ENCODE measurements around the gene SH2D6. TPM values are rescaled to one million over a fixed set of nuclear protein-coding genes. Genes with fewer than 3 reads are reported as not detected.

Gene SH2D6
- total and polyA plus RNA-seq, 9 of the 15 experiments (the other 6 are each of a cell fraction or from before 2014, with no cell fraction given): 0.07 to 0.76 (median 0.33) TPM; not detected in 2

GRCh38 chr2:85419009-85419675 is 628 bp downstream of the SH2D6 start:
- TSS peak; percentile 92 for BruUV-seq (replicated peaks)
- no peaks in the 10 kb centered on the region for H4K20me1 ChIP-seq (replicated peaks; ENCODE audit: control insufficient read depth, insufficient read depth, low read length)
- DNase-seq (ENCODE audit: extremely low read depth in 1 of 4, low spot score in 3 of 4): peak in 1 of 4 experiments; percentile 41
- ATAC-seq: peak; percentile 10
- CTCF ChIA-PET (ENCODE audit: low intra/inter-chr PET ratio): interaction anchor here (0.6 kb wide), 1 partner anchor 475 kb away, joined by 3 read pairs; no protein-coding TSS in a partner anchor
- H3K4me1 ChIP-seq (replicated peaks in 1 of 2; ENCODE audit: control insufficient read depth in 2 of 2, insufficient read depth in 2 of 2, low read length in 2 of 2): peaks cover 65 to 72% of the 10 kb centered on the region in 2 experiments
- H3K27ac ChIP-seq (ENCODE audit: extremely low read depth, low read depth, low read length): peak overlapping the region; percentile 91
- WGBS (ENCODE audit: insufficient coverage, low coverage, missing lambda C conversion rate): 23% methylated on average over 15 of the region's 17 CpGs
- FAIRE-seq: no peak
- H3K27me3 ChIP-seq (ENCODE audit: control insufficient read depth in 2 of 2, insufficient read depth in 2 of 2, low read length in 2 of 2): no peaks in the 10 kb centered on the region
- no peaks in the 10 kb centered on the region for H3K9me3 ChIP-seq (replicated peaks; ENCODE audit: control insufficient read depth, insufficient read depth, low read depth, low read length)
- peak overlapping the region; percentile 53 for H3K4me3 ChIP-seq
- in situ Hi-C loops (cut with MboI): loop anchor here (5.0 kb wide), 1 partner anchor 138 kb away; no protein-coding TSS in a partner anchor
- peak overlapping the region; percentile 89 to 95 for H3K9ac ChIP-seq (ENCODE audit: insufficient read depth in 1 of 2, low read depth in 2 of 2, low read length in 2 of 2)
- peak overlapping the region; percentile 85 for H3K4me2 ChIP-seq (ENCODE audit: insufficient read depth, low read length)
- peaks cover 18% of the 10 kb centered on the region; the same call in 2 of the 3 replicates for H3K79me2 ChIP-seq (ENCODE audit: control insufficient read depth, insufficient read depth, low read length)
- peak overlapping the region; percentile 99 for H2AFZ ChIP-seq (ENCODE audit: low read depth, low read length)
- POLR2A ChIA-PET: interaction anchor here (0.6 to 63.9 kb wide), 8 partner anchors 9 to 295 kb away, joined by 3 to 1576 read pairs (median 4); partner anchors contain the start of genes ELMOD3, MAT2A, RETSAT and VAMP8
- no peaks in the 10 kb centered on the region for H3K36me3 ChIP-seq (ENCODE audit: control insufficient read depth, insufficient read depth, low read length)
- peaks cover 3% of the 10 kb centered on the region for H3K9me1 ChIP-seq (ENCODE audit: control insufficient read depth, insufficient read depth, low read length)
- intact Hi-C loops (cut with micrococcal nuclease): loop anchor here (5.0 to 10.0 kb wide), 3 partner anchors 92 to 686 kb away; partner anchors contain the start of genes POLR1A, PTCD3 and TGOLN2
- no peak for TF ChIP-seq ZBED1 (IDR thresholded peaks at IDR 0.05)
- TF ChIP-seq GTF2A2 (tag; IDR thresholded peaks at IDR 0.05): no peak
- TF ChIP-seq NUFIP1 (IDR thresholded peaks at IDR 0.05; ENCODE audit: partially characterized antibody): no peak
- no peak for TF ChIP-seq KHSRP (IDR thresholded peaks at IDR 0.05)
- peak; percentile 46; the same call in 1 of the 2 replicates for TF ChIP-seq SMAD4 (CRISPR knock-in tag; conservative IDR thresholded peaks at IDR 0.05)
- TF ChIP-seq CREB5 (CRISPR knock-in tag; IDR thresholded peaks at IDR 0.05): no peak
- peak in 1 of 2 experiments; percentile 14 for TF ChIP-seq E2F6 (IDR thresholded peaks at IDR 0.05; ENCODE audit: borderline replicate concordance in 1 of 2, extremely low read depth in 1 of 2, insufficient read depth in 1 of 2, insufficient read length in 1 of 2, low read depth in 1 of 2, low read length in 1 of 2, poor library complexity in 1 of 2, severe bottlenecking in 1 of 2)
- TF ChIP-seq BDP1 (IDR thresholded peaks at IDR 0.05; ENCODE audit: insufficient read depth, insufficient read length): no peak
- no peak for TF ChIP-seq HSF4 (CRISPR knock-in tag; IDR thresholded peaks at IDR 0.05; ENCODE audit: borderline replicate concordance)
- TF ChIP-seq GMEB1 (CRISPR knock-in tag; IDR thresholded peaks at IDR 0.05): no peak
- TF ChIP-seq ETV1 (tag; conservative IDR thresholded peaks at IDR 0.05; ENCODE audit: low read depth): no peak
- no peak for TF ChIP-seq XRCC4 (IDR thresholded peaks at IDR 0.05; ENCODE audit: extremely low read depth, insufficient read depth, insufficient read length)
- TF ChIP-seq MYC (IDR thresholded peaks at IDR 0.05; ENCODE audit: low read depth, low read length): no peak
- TF ChIP-seq MYC (CRISPR knock-in tag; IDR thresholded peaks at IDR 0.05; ENCODE audit: borderline replicate concordance, low read depth): 0 out of 2 replicates have a peak, but pooled peaks have one; percentile 20
- TF ChIP-seq ZNF184 (CRISPR knock-in tag; IDR thresholded peaks at IDR 0.05): no peak
- TF ChIP-seq RCOR1 (IDR thresholded peaks at IDR 0.05; ENCODE audit: borderline replicate concordance in 1 of 2, low read depth in 2 of 2, low read length in 2 of 2): no peak
- no peak for TF ChIP-seq ZKSCAN8 (CRISPR knock-in tag; IDR thresholded peaks at IDR 0.05)
- TF ChIP-seq PTBP1 (IDR thresholded peaks at IDR 0.05; ENCODE audit: low read depth, low read length): no peak

Measured in K562 (cell line).